ENCODE measurements around the gene MARCHF10.

Gene MARCHF10

GRCh38 chr17:62658136-62658920 lies 149.8 kb downstream of the MARCHF10 start:
- no peak for DNase-seq (ENCODE audit: low read depth)

- no peak for DNase-seq (ENCODE audit: low read depth)
These were observed 150.4 kb downstream of the MARCHF10 start for GRCh38 chr17:62657690-62658089.

DNA sequence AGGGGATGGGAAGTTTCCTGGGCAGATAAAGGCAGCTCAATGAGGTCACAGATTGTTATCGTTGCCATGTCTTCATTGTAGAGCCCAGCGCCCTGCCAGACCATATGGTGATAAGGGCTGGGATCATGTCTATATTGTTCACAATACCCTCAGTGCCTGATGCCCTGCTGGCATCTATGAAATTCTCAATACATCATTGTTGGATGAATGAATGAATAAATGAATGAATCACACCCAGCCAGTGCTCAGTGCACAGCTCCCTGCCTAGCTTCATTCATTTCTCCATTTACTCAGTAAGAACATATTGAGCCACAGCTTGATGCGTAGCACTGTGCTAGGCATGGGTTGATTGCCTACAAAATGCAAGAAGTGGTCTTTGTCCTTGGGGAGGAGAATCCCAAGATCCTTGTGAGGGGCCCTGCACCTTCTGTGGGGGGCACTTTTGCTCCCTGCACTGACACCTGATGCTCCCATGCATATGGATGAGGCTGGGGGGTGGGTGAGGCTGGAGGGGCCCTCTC lies 150.9 kb downstream of the MARCHF10 start:
- no peak for DNase-seq (ENCODE audit: low read depth)

GRCh38 chr17:62656446-62656845 lies 151.7 kb downstream of the MARCHF10 start:
- peak; percentile 57 for DNase-seq (ENCODE audit: low read depth)

GRCh38 chr17:62655656-62656055 lies 152.5 kb downstream of the MARCHF10 start:
- peak; percentile 22 for DNase-seq (ENCODE audit: low read depth)

GRCh38 chr17:62653826-62654761 lies 154.0 kb downstream of the MARCHF10 start:
- peak; percentile 94 for DNase-seq (ENCODE audit: low read depth)

DNA sequence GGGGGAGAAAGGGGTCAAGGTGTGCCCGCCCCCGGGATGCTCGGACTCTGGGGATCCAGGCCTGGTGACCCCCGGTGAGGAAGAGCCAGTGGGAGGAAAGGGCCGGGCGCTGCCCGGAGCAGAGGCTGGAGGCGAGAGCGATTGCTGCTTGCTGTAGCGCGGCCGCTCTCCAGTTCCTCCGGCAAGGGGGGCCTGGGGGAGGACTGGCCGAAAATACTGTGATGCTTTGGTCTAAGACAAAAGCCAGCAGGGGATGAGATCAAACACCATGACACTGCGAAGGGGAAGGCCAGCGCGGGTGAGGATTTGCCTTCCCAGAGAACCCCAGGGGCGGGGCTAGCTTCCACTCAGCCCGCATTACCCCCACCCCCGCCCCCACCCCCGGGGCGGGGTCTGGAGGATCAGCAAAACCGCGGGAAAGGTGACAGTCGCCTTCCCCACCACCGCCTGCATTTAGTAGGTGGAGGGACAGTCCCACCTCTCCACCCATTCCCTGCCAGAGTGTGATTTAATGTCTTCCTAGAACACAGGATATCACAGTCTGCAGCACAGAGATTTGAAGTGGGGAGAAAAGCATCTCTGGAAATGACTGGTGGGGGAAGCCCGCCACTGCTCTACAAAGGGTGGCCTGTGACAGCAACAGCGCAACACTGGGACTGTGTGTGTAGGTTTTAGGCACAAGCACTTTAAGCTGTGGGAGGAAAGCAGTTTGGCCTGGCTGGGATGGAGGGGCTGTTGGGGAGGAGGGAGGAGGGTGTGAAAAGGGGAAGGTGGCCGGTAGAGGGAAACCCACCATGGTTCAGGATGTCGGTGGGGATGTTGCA lies 154.9 kb downstream of the MARCHF10 start:
- peak; percentile 75 for DNase-seq (ENCODE audit: low read depth)

GRCh38 chr17:62652251-62653001 lies 155.7 kb downstream of the MARCHF10 start:
- DNase-seq (ENCODE audit: low read depth) = peak; percentile 93
